Activated naive CD8-positive, alpha-beta T cell treated with anti-CD3 and anti-CD28 coated beads, Interleukin-2, amount 10 ng/mL, durations not matched to agents 7 days and 5 days (primary cell): ENCODE data around the gene SPATA45. TPM values are rescaled to one million over a fixed set of nuclear protein-coding genes. Genes with fewer than 3 reads are reported as not detected.
"Not testable (repeated sequence)": the region's sequence is repeated elsewhere in the genome, so short reads cannot be mapped to it uniquely, and the experiment has no call there.

Experiments
- ATAC-seq: fragments of 150-1000 bp; cut with Tn5 transposase; one replicate; pipeline ENCODE4 v1.10.0; 2021; ENCODE audit warnings: low read depth, moderate library complexity
- POLR2A ChIA-PET: fragments of 350-600 bp; sonication (Branson Sonifier 250); formaldehyde crosslinking; loops from one replicate; lab custom pipeline; 2021; ENCODE audit warnings: antibody characterized with exemption; lab: Charles Lee
- DNase-seq: peaks from one replicate; pipeline ENCODE4 v3.0.0; 2021
- H3K27ac Mint-ChIP-seq: one replicate; pipeline ENCODE4 v1.8.0; 2022; ENCODE audit warnings: mild to moderate bottlenecking, mixed read lengths
- H3K27me3 Mint-ChIP-seq: one replicate; pipeline ENCODE4 v1.8.0; 2022; ENCODE audit warnings: mild to moderate bottlenecking, moderate library complexity, mixed read lengths
- H3K36me3 Mint-ChIP-seq: one replicate; pipeline ENCODE4 v1.8.0; 2021; ENCODE audit warnings: mild to moderate bottlenecking, mixed read lengths
- H3K4me1 Mint-ChIP-seq: one replicate; pipeline ENCODE4 v1.8.0; 2021; ENCODE audit warnings: mixed read lengths
- H3K4me3 Mint-ChIP-seq: one replicate; pipeline ENCODE4 v1.8.0; 2022; ENCODE audit warnings: mild to moderate bottlenecking, moderate library complexity, mixed read lengths
- H3K9me3 Mint-ChIP-seq: one replicate; pipeline ENCODE4 v1.8.0; 2021; ENCODE audit warnings: mixed read lengths
- total RNA-seq, 2 experiments: library from RNA; stranded (reverse); gene quantifications; one replicate each; pipeline ENCODE4 v1.2.3, GENCODE V29; 2021

Gene SPATA45
- total RNA-seq, 2 experiments from 2014 or later: not detected

DNA sequence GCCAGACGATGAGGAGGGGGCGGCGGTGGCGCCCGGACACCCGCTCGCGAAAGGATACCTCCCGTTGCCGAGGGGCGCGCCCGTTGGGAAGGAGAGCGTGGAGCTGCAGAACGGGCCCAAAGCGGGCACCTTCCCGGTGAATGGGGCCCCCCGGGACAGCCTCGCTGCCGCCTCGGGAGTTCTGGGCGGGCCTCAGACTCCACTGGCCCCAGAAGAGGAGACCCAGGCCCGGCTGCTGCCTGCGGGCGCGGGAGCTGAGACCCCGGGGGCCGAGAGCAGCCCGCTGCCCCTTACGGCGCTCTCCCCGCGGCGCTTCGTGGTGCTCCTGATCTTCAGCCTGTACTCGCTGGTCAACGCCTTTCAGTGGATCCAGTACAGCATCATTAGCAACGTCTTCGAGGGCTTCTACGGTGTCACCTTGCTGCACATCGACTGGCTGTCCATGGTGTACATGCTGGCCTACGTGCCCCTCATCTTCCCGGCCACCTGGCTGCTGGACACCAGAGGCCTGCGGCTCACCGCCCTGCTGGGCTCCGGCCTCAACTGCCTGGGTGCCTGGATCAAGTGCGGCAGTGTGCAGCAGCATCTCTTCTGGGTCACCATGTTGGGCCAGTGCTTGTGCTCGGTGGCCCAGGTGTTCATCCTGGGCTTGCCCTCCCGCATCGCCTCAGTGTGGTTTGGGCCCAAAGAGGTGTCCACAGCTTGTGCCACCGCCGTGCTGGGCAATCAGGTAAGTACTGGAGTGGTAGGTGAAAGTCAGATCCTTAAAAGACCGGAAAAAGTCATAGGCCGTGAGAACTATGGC lies 11.2 kb upstream of the SPATA45 start:
- POLR2A ChIA-PET: interaction anchor here (0.5 to 3.8 kb wide), 8 partner anchors 9 to 250 kb away, joined by 3 to 22 read pairs (median 5); partner anchors contain the start of genes ATF3, NSL1 and TATDN3
- peak overlapping the region; percentile 94 for H3K4me3 Mint-ChIP-seq

DNA sequence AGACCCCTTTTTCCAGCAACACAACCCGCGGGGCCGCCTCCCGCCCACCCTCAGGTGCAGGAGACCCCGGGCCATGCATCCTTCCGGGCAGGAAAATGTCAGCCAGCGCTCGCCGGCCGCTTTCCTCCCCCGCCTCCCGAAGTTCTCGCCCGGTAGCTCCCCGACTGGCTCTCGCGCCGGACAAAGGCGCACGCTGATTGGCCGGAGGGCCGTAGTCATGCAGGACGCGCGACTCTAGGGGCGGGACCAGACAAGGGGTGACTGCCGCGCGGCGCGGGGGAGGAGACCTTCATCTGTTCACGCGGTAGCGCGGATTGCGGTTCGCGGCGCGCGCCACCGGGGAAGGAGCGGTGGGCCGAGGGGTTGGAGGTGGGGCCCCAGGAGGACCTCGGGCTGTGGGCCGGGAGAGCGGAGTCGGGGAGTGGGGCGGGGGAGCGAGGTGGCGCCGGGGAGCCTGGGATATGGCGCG lies 10.6 kb upstream of the SPATA45 start, which contains the start of gene FLVCR1:
Gene FLVCR1 (plus strand): TSS at position 284 of the 469 bp plus-strand sequence. CDS start 178 bp downstream, at position 462.
- H3K27ac Mint-ChIP-seq: peak within 1 kb of the TSS; percentile 97
- POLR2A ChIA-PET: interaction anchor here (0.6 to 3.8 kb wide), 10 partner anchors 10 to 291 kb away, joined by 3 to 22 read pairs (median 4); partner anchors contain the start of genes ATF3, NSL1 and TATDN3
- ATAC-seq: peak; percentile 99
- DNase-seq: peak; percentile 95
- H3K27me3 Mint-ChIP-seq: no peaks in the 10 kb centered on the region
- H3K36me3 Mint-ChIP-seq: peaks cover 14% of the 10 kb centered on the region
- peak within 1 kb of the TSS; percentile 94 for H3K4me3 Mint-ChIP-seq
- H3K9me3 Mint-ChIP-seq: no peaks in the 10 kb centered on the region
- H3K4me1 Mint-ChIP-seq: peaks cover 15% of the 10 kb centered on the region

More for the DNA sequence above, 11.2 kb upstream of the SPATA45 start:
- Mint-ChIP-seq H3K36me3 (peaks cover 12% of the 10 kb centered on the region), H3K9me3 (no peaks in the 10 kb centered on the region), H3K27me3 (no peaks in the 10 kb centered on the region), H3K27ac (peak overlapping the region; percentile 97), H3K4me1 (peaks cover 16% of the 10 kb centered on the region)
- ATAC-seq: peak; percentile 15
- DNase-seq: peak; percentile 66

DNA sequence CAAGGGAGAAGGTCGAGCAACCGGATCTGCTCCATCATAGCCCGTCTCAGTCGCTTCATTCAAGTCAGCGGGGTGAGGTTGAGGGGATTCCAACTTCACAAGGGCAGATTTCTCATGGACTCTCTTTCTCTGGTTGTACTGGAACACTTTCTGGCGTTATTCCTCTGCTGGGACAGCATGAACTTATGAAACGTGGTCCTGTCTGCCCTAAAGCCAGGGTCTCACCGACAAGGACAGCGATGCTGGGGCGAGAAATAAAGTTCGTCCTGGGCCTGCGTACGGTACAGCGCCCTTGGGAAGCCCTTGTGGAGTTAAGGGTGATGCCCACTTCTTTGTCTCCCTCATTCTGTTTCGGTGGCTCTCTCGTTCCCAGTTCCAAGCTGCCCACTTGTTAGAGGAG lies 9.3 kb upstream of the SPATA45 start:
- no peak for ATAC-seq
- H3K4me1 Mint-ChIP-seq: peaks cover 11% of the 10 kb centered on the region
- no peak for DNase-seq
- POLR2A ChIA-PET: interaction anchor here (0.6 to 3.8 kb wide), 7 partner anchors 65 to 1297 kb away, joined by 3 to 22 read pairs (median 6); partner anchors contain the start of genes NSL1 and TATDN3
- H3K27me3 Mint-ChIP-seq: no peaks in the 10 kb centered on the region
- peak overlapping the region; percentile 94 for H3K4me3 Mint-ChIP-seq
- peaks cover 19% of the 10 kb centered on the region for H3K36me3 Mint-ChIP-seq
- no peaks in the 10 kb centered on the region for H3K9me3 Mint-ChIP-seq
- H3K27ac Mint-ChIP-seq: no peak overlapping the region

DNA sequence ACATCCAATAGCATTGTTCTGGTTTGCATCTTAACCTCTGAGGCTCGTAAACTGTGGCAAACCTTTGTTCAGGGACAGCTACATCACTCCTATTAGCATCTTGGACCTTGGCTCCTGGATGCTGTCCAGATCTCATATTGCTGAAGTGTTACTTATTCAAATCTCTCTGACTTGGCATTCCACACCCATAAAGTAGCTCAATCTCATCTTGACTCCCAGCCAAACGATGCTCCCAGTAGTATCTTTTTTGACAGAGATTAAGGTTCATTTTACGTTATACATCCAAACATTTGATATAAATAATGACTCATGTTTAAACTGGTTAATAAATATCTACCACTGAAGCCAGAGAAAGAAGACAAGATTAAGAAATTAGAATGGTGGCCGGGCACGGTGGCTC lies 6.2 kb upstream of the SPATA45 start:
- Mint-ChIP-seq H3K27ac (no peak overlapping the region), H3K27me3 (no peaks in the 10 kb centered on the region), H3K9me3 (no peaks in the 10 kb centered on the region), H3K4me3 (no peak overlapping the region), H3K36me3 (peaks cover 21% of the 10 kb centered on the region), H3K4me1 (peaks cover 7% of the 10 kb centered on the region)
- ATAC-seq: no peak
- POLR2A ChIA-PET: no interaction called here
- DNase-seq: no peak

DNA sequence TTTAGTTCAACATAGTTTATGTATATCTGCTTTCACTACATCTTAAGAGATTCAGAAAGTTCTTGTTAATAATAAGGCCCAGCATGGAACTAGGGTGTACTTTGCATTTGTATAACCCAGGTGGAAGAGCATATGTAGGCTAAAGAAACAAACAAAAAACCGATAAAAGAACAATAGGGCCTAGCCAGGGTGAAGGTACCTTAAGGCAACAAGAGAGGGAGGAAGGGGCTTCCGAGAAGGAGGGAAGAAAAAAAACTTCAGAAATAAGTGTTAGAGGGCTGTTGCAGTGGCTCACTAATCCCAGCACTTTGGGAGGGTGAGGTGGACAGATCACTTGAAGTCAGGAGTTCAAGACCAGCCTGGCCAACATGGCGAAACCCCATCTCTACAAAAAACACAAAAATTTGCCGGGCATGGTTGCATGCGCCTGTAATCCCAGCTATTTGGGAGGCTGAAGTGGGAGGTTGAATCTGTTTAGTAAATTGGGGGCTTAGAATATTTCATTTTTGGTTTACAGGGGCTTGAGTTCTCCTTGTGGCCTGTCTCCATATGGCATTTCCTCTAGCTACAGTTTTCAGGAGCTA lies 4.7 kb upstream of the SPATA45 start:
- no peaks in the 10 kb centered on the region for H3K27me3 Mint-ChIP-seq
- POLR2A ChIA-PET: no interaction called here
- peaks cover 21% of the 10 kb centered on the region for H3K36me3 Mint-ChIP-seq
- no peak overlapping the region for H3K27ac Mint-ChIP-seq
- peaks cover 1% of the 10 kb centered on the region for H3K9me3 Mint-ChIP-seq
- ATAC-seq (no peak), DNase-seq (no peak)
- H3K4me1 Mint-ChIP-seq: peaks cover 7% of the 10 kb centered on the region
- H3K4me3 Mint-ChIP-seq: no peak overlapping the region

DNA sequence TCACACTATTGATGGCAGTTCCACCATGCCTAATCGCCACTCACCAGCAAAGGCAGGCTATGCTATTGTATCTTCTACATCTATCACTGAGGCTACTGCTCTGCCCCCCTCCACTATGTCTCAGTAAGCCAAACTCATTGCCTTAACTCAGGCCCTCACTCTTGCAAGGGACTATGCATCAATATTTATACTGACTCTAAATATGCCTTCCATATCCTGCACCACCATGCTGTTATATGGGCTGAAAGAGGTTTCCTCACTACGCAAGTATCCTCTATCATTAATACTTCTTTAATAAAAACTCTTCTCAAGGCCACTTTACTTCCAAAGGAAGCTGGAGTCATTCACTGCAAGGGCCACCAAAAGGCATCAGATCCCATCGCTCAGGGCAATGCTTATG lies 2.9 kb downstream of the SPATA45 start:
- not testable (repeated sequence) for H3K9me3 Mint-ChIP-seq, H3K27ac Mint-ChIP-seq

DNA sequence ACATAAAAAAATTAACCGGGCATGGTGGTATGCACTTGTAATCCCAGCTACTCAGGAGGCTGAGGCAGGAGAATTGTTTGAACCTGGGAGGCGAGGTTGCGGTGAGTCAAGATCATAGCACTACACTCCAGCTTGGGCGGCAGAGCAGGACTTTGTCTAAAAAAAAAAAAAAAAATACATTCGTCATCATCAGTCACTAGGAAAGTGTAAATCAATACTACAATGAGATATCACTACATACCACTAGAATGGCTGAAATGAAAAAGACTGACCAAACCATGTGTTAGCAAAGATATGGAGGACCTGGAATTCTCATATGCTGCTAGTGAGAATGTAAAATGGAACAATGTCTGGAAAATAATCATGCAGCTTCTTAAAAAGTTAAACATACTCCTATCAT lies 9.3 kb downstream of the SPATA45 start:
- Mint-ChIP-seq H3K9me3 (no peaks in the 10 kb centered on the region), H3K4me3 (no peak overlapping the region), H3K27me3 (no peaks in the 10 kb centered on the region), H3K27ac (no peak overlapping the region), H3K36me3 (no peaks in the 10 kb centered on the region), H3K4me1 (peaks cover 2% of the 10 kb centered on the region)
- DNase-seq (no peak), ATAC-seq (no peak)
- POLR2A ChIA-PET: interaction anchor here (0.7 kb wide), 1 partner anchor 358 kb away, joined by 5 read pairs; no protein-coding TSS in a partner anchor

More for the DNA sequence above, 2.9 kb downstream of the SPATA45 start:
- H3K4me3 Mint-ChIP-seq, H3K36me3 Mint-ChIP-seq, H3K27me3 Mint-ChIP-seq, ATAC-seq, H3K4me1 Mint-ChIP-seq, DNase-seq, POLR2A ChIA-PET: not testable (repeated sequence)

DNA sequence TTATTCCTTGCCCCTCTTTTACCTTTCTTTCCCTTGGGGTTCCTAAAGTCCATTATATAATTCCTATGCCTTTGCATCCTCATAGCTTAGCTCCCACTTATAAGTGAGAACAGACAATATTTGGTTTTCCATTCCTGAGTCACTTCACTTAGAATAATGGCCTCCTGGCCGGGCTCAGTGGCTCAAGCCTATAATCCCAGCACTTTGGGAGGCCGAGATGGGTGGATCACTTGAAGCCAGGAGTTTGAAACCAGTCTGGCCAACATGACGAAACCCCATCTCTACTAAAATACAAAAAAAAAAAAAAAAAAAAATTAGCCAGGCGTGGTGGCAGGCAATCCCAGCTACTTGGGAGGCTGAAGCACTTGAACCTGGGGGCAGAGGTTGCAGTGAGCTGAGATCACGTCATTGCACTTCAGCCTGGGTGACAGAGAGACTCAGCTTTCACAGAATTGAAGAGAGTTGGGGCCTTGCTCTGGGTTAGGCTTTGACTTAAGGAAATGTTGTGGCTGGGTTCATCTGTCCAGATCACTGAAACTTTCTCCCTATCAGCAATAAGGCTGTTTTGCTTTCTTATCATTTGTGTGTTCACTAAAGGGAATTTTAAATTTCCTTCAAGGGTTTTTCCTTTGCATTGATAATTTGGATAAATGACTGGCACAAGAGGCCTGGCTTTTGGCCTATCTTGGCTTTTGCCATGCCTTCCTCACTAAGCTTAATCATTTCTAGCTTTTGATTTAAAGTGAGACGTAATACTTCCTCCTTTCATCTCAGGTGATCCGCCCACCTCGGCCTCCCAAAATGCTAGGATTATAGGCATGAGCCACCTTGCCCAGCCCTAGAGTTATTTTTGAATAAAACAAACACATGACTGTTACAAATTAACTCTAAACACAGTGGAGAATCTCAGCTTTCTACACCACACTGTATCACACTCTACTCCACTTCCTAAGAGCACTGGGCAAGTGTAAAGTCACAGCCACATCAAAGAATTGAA lies 13.9 kb downstream of the SPATA45 start:
- not testable (repeated sequence) for H3K9me3 Mint-ChIP-seq, H3K4me3 Mint-ChIP-seq, H3K4me1 Mint-ChIP-seq, H3K36me3 Mint-ChIP-seq, ATAC-seq, H3K27me3 Mint-ChIP-seq, DNase-seq, H3K27ac Mint-ChIP-seq
- POLR2A ChIA-PET: interaction anchor here (0.7 kb wide), 1 partner anchor 15 kb away, joined by 3 read pairs; no protein-coding TSS in a partner anchor

DNA sequence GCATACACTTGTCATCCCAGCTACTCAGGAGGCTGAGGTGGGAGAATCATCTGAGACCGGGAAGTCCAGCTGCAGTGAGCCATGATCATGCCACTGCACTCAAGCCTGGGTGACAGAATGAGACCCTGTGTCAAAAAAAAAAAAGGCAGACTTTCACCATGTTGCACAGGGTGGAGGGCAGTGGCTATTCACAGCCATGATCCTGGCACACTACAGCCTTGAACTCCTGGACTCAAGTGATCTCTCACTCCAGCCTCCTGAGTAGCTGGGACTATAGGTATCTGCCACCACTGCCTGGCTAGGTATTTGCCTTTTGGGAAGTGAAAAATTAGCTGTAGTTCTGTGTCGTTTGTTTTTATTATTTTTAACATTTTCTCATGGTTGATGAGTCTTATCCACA lies 19.1 kb downstream of the SPATA45 start:
- POLR2A ChIA-PET: interaction anchor here (0.8 kb wide), 1 partner anchor 12 kb away, joined by 3 read pairs; no protein-coding TSS in a partner anchor
- ATAC-seq (no peak), DNase-seq (no peak)
- Mint-ChIP-seq H3K27ac (no peak overlapping the region), H3K4me1 (no peaks in the 10 kb centered on the region), H3K36me3 (peaks cover 2% of the 10 kb centered on the region), H3K27me3 (peaks cover 5% of the 10 kb centered on the region), H3K9me3 (peaks cover 14% of the 10 kb centered on the region), H3K4me3 (no peak overlapping the region)

DNA sequence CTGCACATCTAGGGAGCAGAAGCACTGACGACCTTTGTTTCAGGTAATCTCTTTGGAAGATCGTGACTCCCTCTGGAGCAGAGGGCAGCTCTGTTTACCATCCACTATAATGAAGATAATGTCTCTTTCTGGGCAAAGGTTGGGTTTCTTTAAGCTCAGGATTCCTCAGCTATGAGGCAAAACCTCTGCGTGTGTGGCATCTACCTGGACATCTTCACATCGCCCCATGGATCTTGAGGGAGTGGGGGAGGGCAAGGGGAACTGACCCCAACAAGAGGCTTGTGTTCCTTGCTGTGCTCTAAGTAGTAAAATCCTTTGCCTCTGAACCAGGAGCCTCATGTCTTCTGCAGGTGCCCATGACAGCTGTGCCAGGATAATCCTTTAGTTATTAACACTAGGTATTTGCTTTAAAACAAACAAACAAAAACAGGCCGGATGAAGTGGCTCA lies 19.6 kb downstream of the SPATA45 start:
- ATAC-seq (no peak), DNase-seq (no peak)
- H3K36me3 Mint-ChIP-seq: peaks cover 2% of the 10 kb centered on the region
- no peak overlapping the region for H3K27ac Mint-ChIP-seq
- no peak overlapping the region for H3K4me3 Mint-ChIP-seq
- POLR2A ChIA-PET: interaction anchor here (1.0 kb wide), 1 partner anchor 30 kb away, joined by 3 read pairs; the partner anchor contains the start of gene FLVCR1
- no peaks in the 10 kb centered on the region for H3K4me1 Mint-ChIP-seq
- peaks cover 5% of the 10 kb centered on the region for H3K27me3 Mint-ChIP-seq
- H3K9me3 Mint-ChIP-seq: peaks cover 14% of the 10 kb centered on the region

DNA sequence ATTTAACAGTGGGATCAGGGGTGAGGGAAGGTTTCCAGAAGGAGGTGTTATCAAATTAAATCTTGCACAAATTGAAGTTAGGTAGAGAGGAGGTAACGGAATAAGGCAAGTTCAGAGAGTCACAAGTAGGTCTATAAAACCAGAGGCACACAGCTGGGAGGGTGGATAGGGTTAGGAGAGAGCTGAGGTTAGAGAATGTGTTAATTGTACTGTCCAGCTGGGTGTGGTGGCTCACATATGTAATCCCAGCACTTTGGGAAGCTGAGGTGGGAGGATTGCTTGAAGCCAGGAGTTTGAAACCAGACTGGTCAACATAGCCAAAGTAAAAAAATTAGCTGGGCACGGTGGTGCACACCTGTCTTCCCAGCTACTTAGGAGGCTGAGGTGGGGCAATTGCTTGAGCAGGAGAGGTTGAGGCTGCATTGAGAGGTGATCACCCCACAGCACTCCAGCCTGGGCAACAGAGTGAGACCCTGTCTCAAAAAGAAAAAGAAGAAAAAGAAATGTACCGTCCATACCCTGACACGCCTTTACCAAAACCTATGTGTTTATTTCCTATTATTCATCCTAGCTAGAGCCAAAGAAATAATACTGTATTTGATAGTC lies 20.2 kb downstream of the SPATA45 start:
- no peak overlapping the region for H3K27ac Mint-ChIP-seq
- no peak for DNase-seq
- no peaks in the 10 kb centered on the region for H3K4me1 Mint-ChIP-seq
- no peak overlapping the region for H3K4me3 Mint-ChIP-seq
- no peak for ATAC-seq
- H3K36me3 Mint-ChIP-seq: peaks cover 2% of the 10 kb centered on the region
- POLR2A ChIA-PET: interaction anchor here (1.0 kb wide), 1 partner anchor 31 kb away, joined by 3 read pairs; the partner anchor contains the start of gene FLVCR1
- H3K27me3 Mint-ChIP-seq: peaks cover 5% of the 10 kb centered on the region
- H3K9me3 Mint-ChIP-seq: peaks cover 14% of the 10 kb centered on the region
